GM21723 (cell line): Measurements from ENCODE around the gene UBE2O.

ENCODE experiments used
- ATAC-seq: cut with Tn5 transposase; IDR thresholded peaks from one replicate; pipeline ENCODE4 v1.9.1; 2021; ENCODE audit warnings: mild to moderate bottlenecking, moderate library complexity; ENCODE audit not compliant: unreplicated experiment

Gene UBE2O

DNA sequence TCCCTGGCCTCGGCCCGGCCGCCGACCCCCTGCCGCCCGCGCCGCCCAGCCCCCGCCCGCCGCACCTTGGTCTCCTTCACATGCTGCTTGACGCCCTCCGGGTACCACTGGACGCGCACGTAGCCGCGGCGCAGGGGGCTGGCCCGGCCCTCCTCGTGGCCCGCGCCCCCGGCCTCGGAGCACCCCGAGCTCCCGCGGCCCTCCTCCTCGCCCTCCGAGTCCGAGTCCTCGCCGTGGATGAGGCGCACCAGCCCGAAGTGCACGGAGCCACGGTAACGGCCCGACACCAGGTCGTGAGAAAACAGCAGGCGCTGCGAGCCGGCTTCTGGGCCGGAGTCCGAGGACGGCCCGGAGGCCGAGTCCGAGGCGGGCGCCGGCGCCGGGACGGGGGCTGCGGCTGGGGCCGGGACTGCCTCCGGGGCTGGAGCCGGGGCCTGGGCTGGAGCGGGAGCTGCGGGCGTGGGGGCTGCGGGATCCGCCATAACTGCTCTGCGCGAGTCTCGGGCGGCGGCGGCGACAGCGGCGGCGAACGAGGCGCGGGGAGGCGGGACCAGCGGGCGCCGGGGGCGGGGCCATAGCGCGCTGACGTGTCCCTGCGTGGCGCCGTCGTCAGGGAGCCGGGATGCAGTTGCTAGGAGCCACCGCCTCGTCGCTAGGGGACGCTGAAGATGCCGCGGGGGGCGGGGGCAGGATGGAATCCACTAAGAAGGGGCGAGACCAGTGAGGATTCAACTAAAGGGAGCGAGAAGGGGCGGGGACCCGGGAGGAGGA, at the start of gene UBE2O:
Gene UBE2O (minus strand): TSS at position 493 of the 771 bp plus-strand sequence. CDS start 11 bp downstream, at position 482.
- ATAC-seq: peak; percentile 80

DNA sequence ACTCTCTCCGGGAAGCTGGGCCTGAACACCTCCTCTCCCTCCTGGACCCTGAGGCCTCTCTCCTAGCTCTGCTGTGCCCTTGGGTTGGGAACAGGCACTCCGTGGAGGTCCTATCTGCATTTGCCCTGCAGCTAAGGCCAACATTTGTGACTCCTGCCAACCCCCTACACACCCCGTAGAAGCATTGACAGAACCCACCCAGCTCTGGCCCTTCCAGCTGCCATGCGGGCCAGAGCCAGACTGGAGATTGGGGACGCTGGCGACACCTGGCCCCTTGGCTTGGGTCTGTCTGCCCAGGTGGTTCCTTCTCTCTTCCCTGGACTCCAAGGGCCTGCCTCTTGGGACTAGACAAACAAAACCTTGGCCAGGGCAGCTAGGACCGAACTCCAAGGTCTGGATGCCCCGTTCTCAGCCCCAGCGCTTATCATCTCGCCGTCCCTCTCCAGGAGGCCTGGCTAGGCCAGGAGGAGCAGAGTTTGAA, 48.9 kb upstream of the UBE2O start:
- ATAC-seq: no peak

DNA sequence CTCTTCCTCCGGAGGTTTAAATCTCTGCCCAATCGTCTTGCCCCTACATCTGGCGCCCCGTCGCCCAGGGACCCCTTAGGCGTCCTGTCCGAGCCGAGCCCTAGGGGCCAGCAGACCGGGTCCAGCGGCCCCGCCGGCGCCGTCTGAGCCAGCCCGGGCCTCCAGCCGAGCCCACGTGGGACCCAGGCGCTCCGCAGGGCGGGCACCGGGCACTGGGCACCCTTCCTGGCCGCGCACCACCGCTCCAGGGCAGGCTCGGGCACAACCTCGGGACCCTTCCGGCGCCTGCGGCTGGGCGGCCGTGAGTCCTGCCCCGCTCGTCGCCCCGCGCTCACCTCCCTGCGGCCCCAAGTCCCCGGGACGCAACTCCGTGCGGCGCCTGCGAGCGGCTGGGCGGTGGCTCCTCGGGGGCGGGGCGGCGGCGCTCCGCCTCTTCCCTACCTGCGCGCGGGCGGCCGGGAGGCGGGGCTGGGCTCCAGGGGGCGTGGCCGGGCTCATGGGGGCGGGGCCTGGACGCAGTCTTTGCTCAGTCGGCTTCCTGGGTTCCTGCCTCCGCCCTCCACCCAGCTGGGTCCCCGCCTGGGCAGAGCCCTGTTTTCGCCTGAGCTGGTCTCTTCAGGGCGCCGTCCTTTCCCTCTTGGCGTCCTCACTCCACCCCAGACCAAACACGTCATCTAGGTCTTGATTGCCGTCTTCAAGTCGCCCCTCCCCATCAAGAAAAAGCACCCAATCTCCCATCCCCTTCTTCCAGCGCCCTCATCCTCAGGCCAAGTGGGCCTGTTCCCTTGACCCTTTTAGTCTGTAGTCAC, 48.3 kb upstream of the UBE2O start, which contains the start of gene RHBDF2:
Gene RHBDF2 (minus strand): TSS at position 406 of the 809 bp plus-strand sequence. CDS start 19,899 bp downstream, outside the sequence.
- peak; percentile 63 for ATAC-seq

DNA sequence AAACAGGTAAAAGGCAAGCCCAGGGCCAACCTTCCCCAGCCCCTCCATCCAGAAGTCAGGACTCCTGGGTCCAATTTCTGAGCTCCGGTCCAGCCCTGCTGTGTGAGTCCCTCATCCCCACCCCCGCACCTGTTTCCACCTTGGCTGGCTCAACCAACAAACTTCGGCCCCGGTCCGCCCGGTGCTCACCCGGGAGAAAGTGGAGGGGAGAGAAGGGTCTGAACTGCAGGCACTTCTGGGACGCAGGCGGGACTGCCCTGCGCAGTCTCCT, 47.7 kb upstream of the UBE2O start:
- ATAC-seq: no peak

DNA sequence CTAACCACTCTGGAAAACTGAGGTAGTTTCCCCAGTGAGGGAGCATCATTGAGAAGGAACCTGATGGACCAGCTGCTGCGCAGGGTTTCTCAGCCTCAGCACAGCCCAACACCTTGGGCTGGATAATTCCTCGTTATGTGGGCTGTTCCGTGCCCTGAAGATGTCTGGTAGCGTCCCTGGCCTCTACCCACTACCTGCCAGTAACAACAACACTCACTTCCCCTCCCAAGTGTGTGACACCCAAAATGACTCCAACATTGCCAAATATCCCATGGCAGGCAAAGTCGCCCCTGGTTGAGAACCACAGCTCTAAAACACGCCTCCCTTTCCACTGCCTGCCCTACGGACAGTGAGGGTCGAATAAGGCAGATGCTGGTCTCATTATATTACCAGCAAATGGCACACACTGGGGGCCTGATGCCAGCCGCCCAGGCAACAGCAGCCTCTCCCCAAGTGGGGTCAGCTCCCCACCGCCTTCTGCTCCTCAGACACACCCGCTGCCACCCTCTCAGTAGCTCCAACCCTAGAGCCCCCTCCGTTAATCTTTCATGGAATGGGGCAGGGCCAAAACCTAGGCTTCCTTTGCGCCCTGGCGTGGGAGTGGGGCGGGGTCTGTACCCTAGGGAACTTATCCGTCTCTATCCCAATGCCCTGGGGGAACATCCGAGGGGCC, 47.3 kb upstream of the UBE2O start:
- no peak for ATAC-seq

DNA sequence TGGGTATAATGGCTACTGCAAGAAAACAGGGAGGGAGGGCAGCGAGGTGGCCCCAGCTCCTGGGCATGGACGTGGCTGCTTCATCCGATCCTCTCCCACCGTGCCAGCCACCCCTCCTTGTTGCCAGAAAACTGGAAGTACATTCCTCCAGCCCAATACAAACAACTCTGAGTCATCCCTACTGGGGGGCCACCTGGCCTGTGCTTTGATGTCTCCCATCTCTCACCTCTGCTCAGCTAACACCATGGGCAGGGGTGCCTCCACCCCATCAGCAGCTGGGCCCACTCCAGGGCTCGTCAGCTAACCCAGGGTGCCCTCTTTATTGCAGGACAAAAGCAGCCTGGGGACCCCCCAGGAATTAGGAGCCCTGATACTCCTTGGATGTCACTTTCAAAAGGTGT, 46.3 kb upstream of the UBE2O start:
- no peak for ATAC-seq

DNA sequence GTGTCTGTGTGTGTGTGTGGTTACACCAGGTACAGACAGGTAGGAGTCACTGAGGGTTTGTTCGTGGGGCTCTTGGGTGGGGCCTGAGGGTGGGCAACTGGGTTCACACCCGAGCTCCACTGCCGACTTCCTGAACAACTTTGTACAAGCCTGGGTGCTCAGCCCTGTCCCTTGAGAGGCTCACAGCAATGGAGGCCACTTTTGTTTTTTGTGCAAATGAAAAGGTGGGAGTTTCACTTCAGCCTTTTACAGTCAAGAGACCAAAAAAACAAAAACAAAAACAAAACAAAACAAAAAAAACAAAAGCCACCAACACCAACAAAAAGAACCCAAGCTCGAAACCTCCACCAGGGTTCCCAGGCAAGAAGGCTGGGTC, 45.9 kb upstream of the UBE2O start:
- ATAC-seq: no peak

DNA sequence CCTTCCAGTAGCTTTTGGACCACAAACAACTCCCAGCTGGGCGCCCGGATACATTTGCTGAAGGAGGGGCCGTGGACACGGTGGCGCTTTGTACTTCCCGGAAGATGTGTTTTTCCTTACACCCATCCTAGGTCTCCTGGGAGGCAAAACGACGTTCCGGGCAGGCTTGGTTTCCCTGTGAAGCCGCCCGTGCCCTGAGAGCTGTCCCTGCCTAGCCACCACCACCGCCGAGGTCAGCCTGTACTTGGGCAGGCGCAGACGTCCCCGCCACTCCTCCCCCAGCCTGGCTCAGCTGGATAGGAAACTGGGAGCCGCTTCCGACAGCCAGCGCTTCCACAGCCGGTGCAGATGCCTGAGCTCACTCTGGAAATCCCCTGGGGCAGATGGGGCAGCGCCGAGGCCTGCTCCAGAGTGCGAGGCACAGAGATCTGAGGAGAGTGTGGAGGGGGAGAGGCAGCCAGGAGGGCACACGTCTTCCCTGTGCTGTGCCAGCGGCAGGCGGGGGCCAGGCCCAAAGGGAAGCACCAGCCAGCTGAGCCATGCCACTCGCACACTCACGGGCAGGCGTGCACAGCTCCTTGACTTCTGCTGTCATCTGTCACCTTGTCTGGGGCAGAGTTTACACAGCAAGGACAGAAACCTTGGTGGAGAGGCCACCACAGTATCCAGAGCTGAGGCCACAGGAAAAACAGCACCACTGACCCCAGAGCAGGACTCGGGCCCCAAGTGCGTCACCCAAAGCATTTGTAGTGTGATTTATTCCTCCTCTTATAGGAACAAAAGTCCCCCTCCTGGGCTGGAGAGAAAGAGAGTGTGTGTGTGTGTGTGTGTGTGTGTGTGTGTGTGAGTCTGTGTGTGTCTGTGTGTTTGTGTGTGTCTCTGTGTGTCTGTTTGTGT, 45.3 kb upstream of the UBE2O start:
- no peak for ATAC-seq

DNA sequence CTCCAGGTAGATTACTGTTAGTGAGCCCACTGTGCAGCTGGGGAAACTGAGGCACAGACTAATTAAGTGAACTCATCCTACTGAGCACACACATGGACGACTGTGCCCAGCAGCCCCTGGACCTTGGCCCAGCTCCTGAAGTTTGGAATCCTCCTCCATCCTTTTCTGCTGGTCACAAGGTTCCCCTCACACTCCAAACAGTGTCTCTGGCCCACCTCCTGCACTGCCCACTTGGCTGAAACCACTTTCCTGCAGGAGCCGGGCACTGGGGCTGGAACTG, 44.7 kb upstream of the UBE2O start:
- no peak for ATAC-seq

DNA sequence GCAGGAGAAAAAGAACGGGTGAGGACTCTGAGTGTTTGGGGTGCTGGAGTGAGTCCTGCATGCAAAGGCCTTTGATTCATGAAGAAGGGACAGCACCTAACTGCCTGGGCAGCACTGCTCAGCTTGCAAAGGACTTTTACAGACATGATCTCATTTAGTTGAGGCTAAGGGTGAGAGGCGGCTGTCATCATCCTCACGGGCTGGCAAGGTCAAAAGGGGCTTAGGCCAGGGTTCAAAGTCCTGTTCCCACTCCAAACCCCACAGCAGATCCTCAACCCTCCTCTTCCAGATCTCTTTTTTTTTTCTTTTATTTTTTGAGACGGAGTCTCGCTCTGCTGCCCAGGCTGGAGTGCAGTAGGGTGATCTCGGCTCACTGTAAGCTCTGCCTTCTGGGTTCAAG, 43.5 kb upstream of the UBE2O start:
- ATAC-seq: no peak

DNA sequence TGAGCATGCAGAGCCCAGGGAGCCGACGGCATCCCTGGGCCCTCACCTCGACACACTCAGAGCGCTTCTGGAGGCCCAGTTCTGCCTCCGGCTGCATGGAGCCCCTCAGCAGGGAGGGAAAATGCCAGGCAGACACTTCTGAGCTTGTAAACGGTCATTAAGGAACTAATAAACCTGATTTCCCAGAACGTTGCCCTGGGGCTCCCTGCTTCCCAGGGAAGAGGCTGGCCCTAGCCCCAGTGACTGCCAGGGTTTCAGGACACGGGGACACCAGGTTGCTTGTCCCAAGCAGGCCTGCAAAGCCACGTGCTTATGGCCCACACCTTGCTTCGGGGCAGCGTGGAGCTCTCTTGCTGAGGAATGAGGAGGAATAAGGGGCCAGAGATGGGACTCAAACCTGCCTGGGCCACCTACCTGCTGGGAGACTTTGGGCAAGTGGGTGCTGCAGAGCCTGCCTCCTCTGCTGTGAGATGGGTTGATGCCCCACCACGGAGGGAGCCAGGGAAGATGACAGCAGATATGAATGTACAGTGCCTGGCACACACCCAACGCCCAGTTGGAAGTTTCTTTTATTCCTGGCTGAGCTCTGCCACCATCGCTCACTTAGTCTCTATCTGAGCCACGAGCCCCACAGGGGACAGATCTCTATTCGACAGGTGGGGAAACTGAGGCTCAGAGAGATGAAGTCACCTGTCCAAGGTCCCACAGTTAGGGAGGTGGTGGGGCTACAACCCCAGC, 42.9 kb upstream of the UBE2O start:
- ATAC-seq: no peak

DNA sequence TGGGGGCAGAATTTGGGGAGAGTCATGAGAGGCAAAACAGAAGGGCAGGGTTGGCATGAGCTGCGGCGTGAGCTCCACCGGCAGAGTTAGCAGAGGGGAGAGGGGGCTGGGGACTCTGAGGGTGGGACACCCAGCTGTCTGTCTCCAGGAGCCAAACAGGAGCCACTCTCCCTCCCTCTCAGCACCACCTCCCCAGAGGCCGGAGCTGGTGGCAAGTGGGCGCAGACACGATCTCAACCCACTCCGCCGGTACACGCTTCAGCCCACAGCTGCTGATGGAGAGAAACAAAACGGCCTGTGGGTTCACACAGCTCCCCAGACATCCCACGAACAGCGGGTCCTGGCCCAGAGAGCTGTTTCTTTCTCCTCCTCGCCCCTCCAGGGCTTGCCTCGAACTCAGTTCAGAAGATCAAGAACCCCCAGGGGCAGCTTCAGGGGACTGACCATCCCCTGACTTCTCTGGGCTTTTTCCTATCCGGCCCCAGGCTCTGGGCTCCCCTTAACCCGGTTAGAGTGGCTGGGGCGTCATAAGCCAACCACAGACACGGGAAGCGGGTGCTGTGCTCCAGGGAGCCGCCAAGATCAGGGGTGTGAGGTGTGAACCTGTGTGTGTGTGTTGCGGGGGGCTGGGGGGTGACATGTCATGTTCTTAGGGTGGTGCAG, 40.7 kb upstream of the UBE2O start:
- ATAC-seq: peak; percentile 5

DNA sequence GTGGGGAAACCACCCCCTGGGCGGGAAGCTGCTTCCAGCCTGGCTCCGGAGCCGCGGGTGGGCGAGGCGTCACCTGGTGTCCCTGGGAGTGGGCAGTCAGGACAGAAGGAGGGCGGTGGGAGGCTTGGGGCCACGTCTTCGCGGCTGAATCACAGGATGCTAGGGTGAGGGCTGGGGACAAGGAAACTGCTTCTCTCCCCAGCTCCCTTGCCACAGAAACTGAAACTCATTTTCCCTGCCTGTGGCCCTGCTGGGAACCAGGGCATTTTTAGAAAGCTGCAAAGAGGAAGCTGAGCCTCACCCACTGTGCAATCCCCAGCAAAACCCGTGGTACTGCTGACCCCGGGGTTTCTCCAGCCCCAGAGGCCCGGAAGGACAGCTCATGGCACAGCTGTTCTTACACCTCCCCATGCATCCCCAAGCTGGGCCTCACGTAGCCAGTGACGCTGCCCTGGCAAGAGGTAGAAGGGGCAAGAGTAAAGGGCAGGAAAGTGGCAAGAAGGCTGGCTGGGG, 40.1 kb upstream of the UBE2O start:
- ATAC-seq: peak; percentile 36

DNA sequence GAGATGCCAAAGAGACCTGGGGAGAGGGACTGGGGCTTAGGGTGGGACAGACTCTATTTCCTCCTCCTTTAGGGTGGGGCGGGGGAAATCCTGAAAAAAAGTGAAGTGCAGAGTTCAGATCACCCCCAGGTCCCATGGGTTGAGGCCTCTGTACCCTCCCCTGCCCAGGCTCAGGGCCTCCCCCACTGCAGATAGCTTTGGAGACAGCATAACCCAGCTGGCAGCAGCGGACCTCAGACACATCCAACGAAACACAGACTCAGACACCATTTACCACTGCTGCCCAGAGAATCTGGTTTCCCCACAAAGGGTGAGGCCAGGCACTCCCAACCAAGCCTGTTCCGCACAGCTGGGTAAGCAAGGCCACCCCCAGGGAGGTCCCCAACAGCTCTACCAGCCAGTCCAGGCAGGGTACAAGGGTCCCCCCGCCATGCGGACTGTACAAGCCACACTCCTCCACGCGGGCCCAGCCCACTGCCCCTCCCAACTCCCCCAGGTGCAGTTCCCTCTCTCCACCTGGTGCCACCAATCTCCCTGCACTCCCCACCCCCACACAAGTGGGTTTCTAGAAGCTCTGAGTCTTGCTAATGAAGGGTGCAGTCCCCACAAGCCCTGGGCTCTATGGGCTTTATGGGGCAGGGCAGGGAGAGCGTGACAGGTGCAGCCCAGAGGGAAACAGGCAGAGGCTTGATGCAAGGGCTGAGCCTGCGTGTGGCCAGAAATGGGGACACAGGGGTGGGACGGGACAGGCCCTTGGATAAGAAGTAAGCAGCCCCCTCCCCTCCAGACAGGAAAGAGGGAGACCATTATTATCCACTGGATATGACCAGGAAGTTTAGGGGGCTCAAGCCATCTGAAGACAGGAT, 39.4 kb upstream of the UBE2O start:
- ATAC-seq: peak; percentile 43

DNA sequence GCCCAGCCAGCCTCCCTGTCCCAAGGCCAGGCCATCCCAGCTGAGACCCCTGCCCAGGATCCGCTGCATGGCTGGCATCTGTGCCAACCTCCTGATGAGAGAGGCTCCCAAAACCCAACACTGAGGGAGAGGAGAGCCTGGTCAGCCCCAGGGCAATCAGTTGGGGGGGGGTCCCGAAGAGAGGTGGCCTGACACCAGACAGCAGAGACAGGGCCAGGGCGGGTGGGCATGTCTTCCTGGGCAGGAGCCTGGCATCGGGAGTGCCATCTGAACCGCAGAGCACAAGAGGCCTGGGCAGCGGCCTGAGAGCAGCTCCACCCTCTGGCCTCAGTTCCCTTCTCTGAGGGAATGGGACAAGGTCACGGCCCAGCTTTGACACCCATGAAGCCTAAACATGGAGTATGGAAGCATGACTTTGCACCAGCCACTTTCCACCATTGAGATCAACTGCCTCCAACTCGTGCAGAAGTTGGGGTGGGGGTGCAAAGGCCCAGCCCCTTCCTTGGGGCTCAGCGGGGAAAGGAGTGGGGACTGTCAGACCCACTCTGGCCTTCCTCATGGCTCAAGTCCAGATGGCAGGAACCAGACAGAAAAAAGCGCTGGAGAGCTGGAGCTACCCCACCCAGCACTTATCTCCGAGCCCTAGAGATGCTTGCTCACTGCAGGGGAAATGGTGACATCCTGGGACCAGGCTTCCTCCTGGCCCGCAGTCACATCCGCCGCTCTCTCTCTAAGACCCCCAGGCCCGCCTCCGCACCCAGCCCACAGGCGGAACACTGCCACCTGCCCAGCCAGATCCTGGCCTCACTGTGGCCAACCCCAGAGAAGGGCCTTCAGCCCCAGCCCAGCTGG, 38.5 kb upstream of the UBE2O start:
- peak; percentile 5 for ATAC-seq

DNA sequence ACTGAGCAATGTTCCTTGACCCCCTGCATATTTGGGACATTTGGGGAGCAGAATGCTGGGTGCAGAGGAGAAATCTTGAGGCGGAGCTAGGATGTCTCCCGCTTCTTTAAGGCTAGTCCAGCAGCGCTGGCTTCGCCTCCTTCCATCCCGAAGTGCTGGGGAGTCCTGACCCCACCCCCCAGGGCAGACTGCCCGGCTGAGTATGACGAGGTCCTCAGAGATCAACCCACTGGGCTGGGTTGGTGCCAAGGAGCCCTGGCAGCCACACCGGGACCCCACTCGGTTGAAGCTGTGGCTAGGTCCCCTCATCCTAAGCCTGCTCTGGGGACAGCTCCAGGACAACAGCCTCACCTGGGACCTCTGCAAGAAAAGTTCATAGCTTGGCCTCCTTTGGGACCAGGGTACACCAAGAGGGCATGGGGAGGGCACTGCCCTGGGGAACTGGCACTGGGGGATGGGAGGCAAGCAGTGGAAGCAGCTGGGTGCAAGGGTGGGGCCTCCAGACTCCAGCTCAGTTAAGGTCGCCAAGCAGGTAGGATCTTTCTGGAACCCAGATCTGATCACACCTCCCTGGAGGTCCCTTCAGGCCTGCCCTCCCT, 37.3 kb upstream of the UBE2O start:
- no peak for ATAC-seq
